HG03558 (cell line): Measurements from ENCODE around the gene CRTAC1.

Source experiments
- ATAC-seq: cut with Tn5 transposase; IDR thresholded peaks from one replicate; pipeline ENCODE4 v1.9.1; 2021; ENCODE audit warnings: moderate number of reproducible peaks; ENCODE audit not compliant: unreplicated experiment; ENCODE audit errors: extremely low read depth

The CRTAC1 gene

GRCh38 chr10:97927622-97928021 lies 102.8 kb downstream of the CRTAC1 start:
- no peak for ATAC-seq

GRCh38 chr10:97926055-97926454 lies 104.4 kb downstream of the CRTAC1 start:
- ATAC-seq, result no peak

GRCh38 chr10:97925308-97925938 lies 105.0 kb downstream of the CRTAC1 start:
- no peak for ATAC-seq

- ATAC-seq, result no peak
Measured at GRCh38 chr10:97924678-97925077, 105.7 kb downstream of the CRTAC1 start.

GRCh38 chr10:97923476-97923875 lies 106.9 kb downstream of the CRTAC1 start:
- no peak for ATAC-seq

GRCh38 chr10:97923057-97923456 lies 107.4 kb downstream of the CRTAC1 start:
- ATAC-seq, result no peak

- no peak for ATAC-seq
Measured at GRCh38 chr10:97922022-97922758, 108.2 kb downstream of the CRTAC1 start.

- ATAC-seq, result no peak
Measured at GRCh38 chr10:97921581-97922021, 108.8 kb downstream of the CRTAC1 start.

GRCh38 chr10:97920865-97921264 lies 109.6 kb downstream of the CRTAC1 start:
- no peak for ATAC-seq

GRCh38 chr10:97919012-97919411 lies 111.4 kb downstream of the CRTAC1 start:
- no peak for ATAC-seq

GRCh38 chr10:97916586-97916985 lies 113.8 kb downstream of the CRTAC1 start:
- no peak for ATAC-seq

- no peak for ATAC-seq
Measured at GRCh38 chr10:97915346-97916131, 114.9 kb downstream of the CRTAC1 start.

- ATAC-seq, result no peak
Measured at GRCh38 chr10:97914837-97915211, 115.6 kb downstream of the CRTAC1 start.

GRCh38 chr10:97914171-97914836 lies 116.1 kb downstream of the CRTAC1 start:
- ATAC-seq, result no peak

GRCh38 chr10:97913614-97914013 lies 116.8 kb downstream of the CRTAC1 start:
- ATAC-seq, result no peak

GRCh38 chr10:97913193-97913592 lies 117.2 kb downstream of the CRTAC1 start:
- no peak for ATAC-seq

GRCh38 chr10:97911217-97911616 lies 119.2 kb downstream of the CRTAC1 start:
- no peak for ATAC-seq

GRCh38 chr10:97910661-97911060 lies 119.8 kb downstream of the CRTAC1 start:
- no peak for ATAC-seq

GRCh38 chr10:97907830-97908229 lies 122.6 kb downstream of the CRTAC1 start:
- ATAC-seq, result no peak

GRCh38 chr10:97907211-97907610 lies 123.2 kb downstream of the CRTAC1 start:
- ATAC-seq, result no peak

- ATAC-seq, result no peak
Measured at GRCh38 chr10:97905276-97905675, 125.1 kb downstream of the CRTAC1 start.
